ENCODE results near the gene PIGO.
A peak's percentile ranks its signal among the peaks of the same experiment; 100 is the strongest.

The PIGO gene

DNA sequence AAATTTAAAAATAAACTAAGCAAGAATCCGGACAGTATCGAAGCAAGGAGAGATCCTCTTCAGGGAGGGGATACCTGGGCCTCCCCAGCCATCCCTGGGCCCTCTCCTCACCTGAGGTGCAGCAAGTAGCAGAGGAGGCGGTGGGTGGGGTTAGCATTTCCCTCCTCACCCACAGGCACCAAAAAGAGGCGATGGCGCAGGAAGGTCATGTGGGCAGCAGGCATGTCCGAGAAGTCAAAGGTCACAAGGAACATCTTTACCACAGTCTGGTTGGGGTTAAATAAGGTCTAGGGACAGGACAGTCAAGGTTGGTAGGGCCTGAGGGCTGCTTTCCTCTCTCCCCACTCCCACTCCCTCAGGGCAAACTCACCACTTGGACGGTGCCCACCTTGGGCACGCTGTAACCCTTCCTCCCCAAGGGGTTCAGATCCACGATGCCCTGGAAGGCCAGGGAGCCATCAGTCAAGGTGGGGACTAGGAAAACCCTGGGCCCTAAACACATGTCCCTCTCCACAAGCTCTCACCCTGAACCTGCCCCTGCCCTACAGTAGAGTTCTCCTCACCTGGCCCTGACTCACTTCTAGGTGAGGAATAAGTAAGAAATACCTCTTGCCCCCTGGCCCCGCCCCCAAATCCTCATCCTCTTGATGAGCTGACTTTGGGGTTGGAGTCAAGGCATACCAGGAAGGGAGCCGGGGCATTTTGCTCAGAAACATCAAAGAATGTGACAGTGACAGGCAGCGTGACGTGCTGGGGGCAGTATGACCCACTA lies 9.4 kb upstream of the PIGO start:
- DNase-seq: no peak

DNA sequence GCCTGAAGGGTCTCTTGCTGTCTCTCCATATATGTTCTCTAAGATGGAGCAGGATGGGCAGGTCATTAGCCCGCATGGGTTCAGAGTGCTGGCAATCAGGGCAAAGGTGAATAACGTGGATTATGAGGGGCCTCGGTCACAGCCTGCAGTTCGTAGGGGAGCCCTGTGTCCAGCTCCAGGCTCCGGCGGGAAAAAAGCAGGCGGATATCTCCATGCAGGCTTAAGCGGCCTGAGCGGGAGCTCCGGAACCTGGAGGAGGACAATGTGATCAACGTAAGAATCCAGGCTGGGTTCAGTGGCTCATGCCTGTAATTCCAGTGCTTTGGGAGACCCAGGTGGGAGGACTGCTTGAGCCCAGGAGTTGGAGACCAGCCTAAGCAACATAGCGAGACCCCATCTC lies 8.7 kb upstream of the PIGO start:
- DNase-seq: no peak

- no peak for DNase-seq
Observed at GRCh38 chr9:35104586-35104985, 8.2 kb upstream of the PIGO start.

DNA sequence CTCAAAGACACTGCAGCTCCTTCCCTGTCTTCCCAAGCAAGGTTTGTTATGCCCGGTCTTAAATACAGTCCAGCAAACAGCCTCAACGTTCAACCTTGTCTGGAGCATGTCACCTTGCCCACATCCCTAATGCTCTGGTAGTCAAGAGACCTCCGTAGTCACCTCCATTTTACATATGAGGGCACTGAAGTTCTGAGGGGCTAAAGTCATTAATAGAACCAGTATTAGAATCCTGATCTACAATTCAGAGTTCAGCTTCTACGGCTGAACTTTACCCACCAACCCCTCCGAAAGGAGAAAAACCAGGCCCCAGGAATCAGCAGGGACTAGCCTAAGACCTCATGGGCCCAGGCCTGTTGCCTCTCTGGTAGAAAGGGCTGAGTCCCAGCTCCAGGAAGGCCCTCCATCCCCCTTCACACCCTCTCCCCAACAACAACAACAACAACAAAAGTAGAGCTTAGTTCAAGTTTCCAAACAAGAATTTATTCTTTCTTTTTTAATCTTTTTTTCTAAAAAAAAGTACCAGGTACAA lies 7.3 kb upstream of the PIGO start:
- DNase-seq: no peak

DNA sequence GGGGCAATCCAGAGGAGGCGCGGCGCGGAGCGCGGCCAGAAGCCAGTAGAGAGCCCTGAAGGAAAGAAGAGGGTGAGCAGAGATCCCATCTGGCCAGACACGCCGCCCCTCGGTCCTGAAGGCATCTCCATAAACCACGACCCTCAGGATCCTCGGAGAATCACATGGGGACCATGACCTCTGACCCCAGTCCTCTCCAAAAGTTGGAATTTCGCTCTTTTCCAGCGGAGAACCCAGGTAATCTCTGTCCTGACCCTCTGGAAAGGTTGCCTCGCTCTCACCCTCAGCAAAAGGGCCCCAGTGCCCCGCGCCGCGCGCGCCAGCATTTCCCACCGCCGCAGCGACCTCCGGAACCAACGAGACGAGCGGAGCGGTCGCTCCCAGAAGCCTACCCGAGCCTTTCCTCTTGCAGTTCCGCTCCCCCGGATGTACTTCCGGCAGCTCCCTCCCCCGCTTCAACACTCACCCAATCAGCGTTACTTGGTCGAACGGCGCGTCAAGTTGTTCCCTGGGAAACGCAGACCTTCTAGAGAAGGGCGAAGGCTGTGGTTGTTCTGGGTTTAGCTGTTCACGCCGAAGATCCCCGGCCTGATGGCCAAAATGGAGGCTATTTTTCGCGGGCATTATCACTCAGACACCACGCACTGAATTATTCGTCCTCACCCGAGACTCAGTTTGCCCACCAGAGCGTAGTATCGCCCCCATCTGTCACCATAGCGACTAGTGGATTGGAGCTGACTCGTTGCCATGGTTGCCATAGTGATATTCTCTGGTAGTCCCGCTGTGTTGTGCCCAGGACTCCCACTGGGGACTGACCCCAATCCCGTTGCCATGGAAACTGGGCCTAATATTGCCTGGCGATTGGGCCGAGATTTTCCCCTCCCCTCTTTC lies 6.6 kb upstream of the PIGO start, which contains the start of gene STOML2:
TSS of gene STOML2 (minus strand) at position 363 of the 891 bp plus-strand sequence. CDS start at position 326, 37 bp downstream.
- DNase-seq: peak; percentile 80 to 93 (median 90)

DNA sequence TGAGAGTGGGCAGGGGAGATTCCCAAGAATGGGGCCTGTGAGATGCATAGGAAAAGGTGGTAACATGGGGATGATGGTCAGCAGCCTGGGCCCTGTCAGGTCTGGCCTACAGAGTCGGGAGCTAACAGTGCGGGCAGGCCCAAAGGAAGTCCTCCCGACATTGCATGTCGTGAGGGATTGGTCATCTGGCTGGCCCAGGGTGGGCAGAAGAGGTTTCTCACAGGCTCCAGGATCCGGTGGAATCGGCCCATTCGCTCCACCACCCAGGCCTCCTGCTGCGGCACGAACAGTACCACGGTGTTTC lies 6.0 kb upstream of the PIGO start:
- DNase-seq: no peak

DNA sequence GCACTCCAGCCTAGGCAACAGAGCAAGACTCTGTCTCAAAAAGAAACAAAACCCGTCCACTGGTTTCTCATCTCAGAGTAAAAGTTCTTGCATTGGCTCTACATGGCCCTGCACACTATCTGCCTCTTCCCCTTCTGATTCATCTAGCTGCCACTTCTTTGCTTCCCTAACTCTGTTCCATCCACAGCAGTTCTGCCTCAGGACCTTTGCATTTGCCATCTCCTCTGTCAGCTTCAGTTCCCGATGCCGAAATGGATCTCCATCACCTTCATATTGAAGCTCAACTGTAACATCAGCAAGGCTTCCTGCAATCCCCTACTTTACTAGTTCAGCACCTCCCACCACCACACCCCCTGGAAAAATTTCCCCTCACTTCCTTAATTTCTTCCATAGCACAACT lies 1.2 kb upstream of the PIGO start:
- DNase-seq: no peak

- no peak for DNase-seq
Observed at GRCh38 chr9:35091536-35091935, 4.9 kb downstream of the PIGO start.

DNA sequence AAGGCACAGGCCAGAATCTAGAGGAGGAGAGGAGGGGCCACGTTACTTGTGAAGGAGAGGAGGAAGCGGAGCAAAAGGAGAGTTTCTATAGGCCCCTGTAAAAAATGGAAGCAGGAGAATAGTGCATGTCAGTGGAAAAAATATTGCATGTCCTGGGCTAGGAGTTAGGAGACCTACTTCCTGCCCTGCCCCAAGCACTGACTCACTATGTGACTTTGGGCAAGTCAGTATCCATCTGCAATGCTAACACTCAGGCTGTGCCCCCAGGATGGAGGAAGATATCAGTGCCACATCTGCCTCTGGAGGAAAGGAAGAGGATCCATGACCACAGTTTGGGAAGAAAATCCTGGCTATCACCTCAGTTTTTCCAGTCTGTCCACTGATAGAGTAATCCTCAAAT lies 7.0 kb downstream of the PIGO start:
- no peak for DNase-seq

GRCh38 chr9:35085078-35085477 lies 11.3 kb downstream of the PIGO start:
- DNase-seq: no peak

GRCh38 chr9:35079426-35080341 lies 16.7 kb downstream of the PIGO start, which contains the start of gene FANCG:
Gene FANCG (minus strand): TSS chr9:35079942. CDS start chr9:35079524, 418 bp downstream.
- DNase-seq: peak; percentile 63 to 92 (median 72)

DNA sequence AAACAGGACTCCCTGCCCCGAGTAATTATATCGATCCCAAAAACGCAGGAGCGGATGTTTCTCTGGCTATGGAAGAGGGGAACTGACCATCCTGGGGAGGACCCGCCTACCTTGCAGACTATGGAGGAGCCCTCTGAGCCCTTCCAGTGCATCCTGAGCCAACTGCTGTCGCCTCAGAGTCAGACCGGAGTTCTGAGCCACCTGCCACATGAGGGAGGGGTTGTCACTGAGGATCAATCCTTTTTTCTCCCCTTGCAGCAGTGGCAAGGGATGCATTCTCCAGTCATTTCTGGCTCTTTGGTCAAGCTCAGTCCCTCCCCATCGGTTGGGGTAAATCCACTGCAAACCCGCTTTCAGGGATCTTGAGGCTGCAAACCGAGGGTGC lies 17.4 kb downstream of the PIGO start:
- peak in 1 of 5 donors; percentile 16 for DNase-seq

- DNase-seq: no peak
Observed at GRCh38 chr9:35078066-35078465, 18.3 kb downstream of the PIGO start.

DNA sequence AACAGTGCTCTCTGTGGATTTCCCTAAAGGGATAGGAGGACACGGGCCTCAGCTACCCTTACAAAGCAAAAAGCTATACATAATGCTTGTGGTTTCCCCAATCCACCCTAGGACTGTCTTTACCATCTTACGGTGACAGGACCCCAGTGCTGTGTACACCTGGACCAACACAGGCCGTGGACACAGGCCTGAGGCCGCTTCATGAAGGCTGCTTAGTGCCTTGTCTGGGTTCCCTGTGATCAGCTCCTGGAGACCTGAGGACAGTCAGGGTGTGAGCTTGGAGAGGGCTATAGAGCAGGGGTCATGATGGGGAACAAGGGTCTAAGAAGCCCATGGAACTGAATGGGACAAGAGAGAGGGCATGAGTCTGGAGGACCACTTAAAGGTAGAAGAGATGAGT lies 19.5 kb downstream of the PIGO start:
- DNase-seq: no peak

GRCh38 chr9:35075358-35075757 lies 21.0 kb downstream of the PIGO start:
- no peak for DNase-seq

DNA sequence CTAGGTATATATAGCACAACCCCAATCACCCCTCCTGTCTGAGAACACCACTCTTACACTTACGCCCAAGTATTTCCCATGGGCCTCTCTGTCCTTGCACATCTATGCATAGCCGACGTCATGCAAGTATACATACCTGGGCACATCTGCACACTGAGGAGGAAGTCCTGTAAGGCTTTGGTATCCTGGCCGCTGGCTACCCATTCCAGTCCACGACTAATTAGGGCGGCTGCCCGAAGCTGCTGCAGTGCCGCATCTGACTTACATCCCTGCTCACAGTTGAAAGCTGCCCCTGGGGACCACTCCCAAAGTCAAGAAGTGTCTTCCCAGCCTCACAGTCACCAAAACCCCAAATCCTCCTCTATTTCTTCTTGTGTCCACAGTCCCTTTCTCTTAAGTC lies 21.6 kb downstream of the PIGO start:
- no peak for DNase-seq

GRCh38 chr9:35074141-35074540 lies 22.2 kb downstream of the PIGO start:
- DNase-seq: no peak

DNA sequence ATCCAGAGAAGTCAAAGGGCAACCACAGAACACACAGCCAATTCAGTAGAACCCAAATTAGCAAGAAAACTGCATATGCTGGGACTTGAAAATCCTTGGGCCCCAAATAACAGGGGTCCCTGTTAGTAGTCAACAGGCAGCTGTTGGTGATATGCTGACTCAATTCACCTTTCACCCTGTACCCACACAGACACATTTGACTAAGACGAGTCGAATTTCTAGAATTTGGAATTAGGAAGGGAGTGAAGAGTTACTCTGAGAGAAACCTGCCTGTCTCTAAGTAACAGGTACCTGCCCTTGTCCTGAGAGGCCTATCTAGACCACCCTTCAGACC lies 23.1 kb downstream of the PIGO start:
- peak in 1 of 5 donors; percentile 38 for DNase-seq

- peak; percentile 94 to 99 (median 97) for DNase-seq
Observed at GRCh38 chr9:35072461-35073278, 23.7 kb downstream of the PIGO start, which contains the start of gene VCP. Gene VCP (minus strand): TSS chr9:35072625. CDS start chr9:35072353, 272 bp downstream.

DNA sequence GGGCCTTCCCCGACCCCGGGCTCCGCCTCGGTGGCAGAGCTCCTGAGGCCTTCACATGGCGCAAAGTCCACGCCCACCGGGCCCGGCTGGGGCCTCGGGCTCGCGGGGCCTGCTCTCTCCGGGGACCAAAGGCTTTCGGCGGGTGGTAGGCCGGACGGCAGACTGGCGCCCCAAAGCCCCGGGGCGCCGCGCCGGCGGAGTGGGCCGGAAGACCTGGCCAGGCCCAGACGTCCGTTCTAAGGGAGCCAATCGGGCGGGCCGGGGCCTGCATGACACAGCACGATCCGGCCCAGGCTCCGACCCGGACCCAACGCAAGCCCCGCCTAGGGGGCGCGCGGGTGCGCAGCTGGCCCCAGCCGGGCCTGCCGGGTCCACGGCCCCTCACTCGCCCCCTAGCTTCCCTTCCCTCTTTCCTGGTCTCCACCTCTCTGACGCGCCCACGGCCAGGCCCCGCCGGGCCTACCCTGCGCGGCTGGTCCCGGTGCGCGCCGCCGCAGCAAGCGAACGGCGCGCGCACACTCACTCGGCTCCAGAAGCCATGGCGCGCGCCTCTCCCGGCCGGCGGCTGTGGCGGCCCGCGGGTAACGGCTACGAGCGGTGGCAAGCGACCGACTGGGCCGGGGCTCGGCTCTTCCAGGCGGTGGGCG lies 24.5 kb downstream of the PIGO start:
- DNase-seq: peak; percentile 62 to 80 (median 64)

Data from T-helper 1 cell (primary cell).